Suprapubic skin (tissue), 4 donors: ENCODE measurements around the gene UBE3D. TPM values are rescaled to one million over a fixed set of nuclear protein-coding genes. Genes with fewer than 3 reads are reported as not detected.
A peak's percentile ranks its signal among the peaks of the same experiment; 100 is the strongest.

ENCODE experiments used
- DNase-seq, 2 donors: peaks; one replicate each; pipeline ENCODE4 v3.0.0-alpha.2; 2019; ENCODE audit warnings: low spot score in 2 of 2
- H3K27ac ChIP-seq: fragments of 200-600 bp; sonication (generic); one replicate; pipeline ENCODE4 v1.5.1; 2019
- H3K27me3 ChIP-seq: fragments of 200-600 bp; sonication (generic); one replicate; pipeline ENCODE4 v1.5.1; 2019
- H3K36me3 ChIP-seq: fragments of 200-600 bp; sonication (generic); one replicate; pipeline ENCODE4 v1.5.1; 2019
- H3K4me1 ChIP-seq: fragments of 200-600 bp; sonication (generic); one replicate; pipeline ENCODE4 v1.5.1; 2019
- H3K4me3 ChIP-seq: fragments of 200-600 bp; sonication (generic); one replicate; pipeline ENCODE4 v1.5.1; 2019; ENCODE audit warnings: mild to moderate bottlenecking
- H3K9me3 ChIP-seq: fragments of 200-600 bp; sonication (generic); one replicate; pipeline ENCODE4 v1.5.1; 2019
- CTCF ChIP-seq, 2 donors: fragments of 200-600 bp in 1 of 2; fragments of 450-650 bp in 1 of 2; sonication (generic) in 1 of 2; IDR thresholded peaks; one replicate each; pipeline ENCODE4 v1.5.1; 2016 to 2019; ENCODE audit warnings: antibody characterized with exemption in 2 of 2, mild to moderate bottlenecking in 1 of 2, moderate library complexity in 1 of 2
- EP300 ChIP-seq: sonication (generic); formaldehyde crosslinking; IDR thresholded peaks from one replicate; pipeline ENCODE4 v1.6.1; 2017; ENCODE audit warnings: antibody characterized with exemption
- POLR2A ChIP-seq, 2 donors: fragments of 450-650 bp; IDR thresholded peaks; one replicate each; pipeline ENCODE4 v1.6.1; 2017; ENCODE audit warnings: antibody characterized with exemption in 2 of 2, mild to moderate bottlenecking in 2 of 2, moderate library complexity in 2 of 2
- POLR2AphosphoS5 ChIP-seq, 3 donors: sonication (generic); formaldehyde crosslinking; IDR thresholded peaks; one replicate each; pipeline ENCODE4 v1.6.1; 2017; ENCODE audit warnings: antibody characterized with exemption in 3 of 3
- WGBS: methylation state at CpG from one replicate; pipeline ENCODE4 v1.1.5; 2018; 5-methylcytosine and 5-hydroxymethylcytosine counted together
- total RNA-seq, 4 donors: library from RNA; depleted of rRNA; stranded (reverse); fragments of >200 nt; gene quantifications; one replicate each; pipeline ENCODE4 v1.1.0, GENCODE V29; 2016

UBE3D gene
- total RNA-seq, 4 donors from 2014 or later: 7.2 to 11.7 (median 7.5) TPM

- no peak overlapping the region for H3K4me3 ChIP-seq
- TF ChIP-seq POLR2AphosphoS5 (IDR thresholded peaks at IDR 0.05): no peak
- no peak for TF ChIP-seq CTCF (IDR thresholded peaks at IDR 0.05)
- TF ChIP-seq POLR2A (IDR thresholded peaks at IDR 0.05): no peak
- H3K27ac ChIP-seq: no peak overlapping the region
- WGBS: 72% methylated on average over 2 of the region's 2 CpGs
- DNase-seq: no peak
- no peaks in the 10 kb centered on the region for H3K9me3 ChIP-seq
- no peaks in the 10 kb centered on the region for H3K27me3 ChIP-seq
- H3K36me3 ChIP-seq: no peaks in the 10 kb centered on the region
- peaks cover 53% of the 10 kb centered on the region for H3K4me1 ChIP-seq
These were observed 7.1 kb upstream of the UBE3D start for GRCh38 chr6:83072726-83073125.

- Histone ChIP-seq H3K27me3 (no peaks in the 10 kb centered on the region), H3K4me1 (peaks cover 53% of the 10 kb centered on the region), H3K4me3 (no peak overlapping the region), H3K27ac (peak overlapping the region; percentile 49), H3K36me3 (no peaks in the 10 kb centered on the region), H3K9me3 (no peaks in the 10 kb centered on the region)
- WGBS: 49% methylated on average over 1 of the region's 1 CpG
- DNase-seq: no peak
- TF ChIP-seq EP300 (no peak), POLR2A (IDR thresholded peaks at IDR 0.05) (no peak), POLR2AphosphoS5 (IDR thresholded peaks at IDR 0.05) (no peak), CTCF (IDR thresholded peaks at IDR 0.05) (no peak)
These were observed 6.1 kb upstream of the UBE3D start for GRCh38 chr6:83071707-83072106.

GRCh38 chr6:83071023-83071422 is 5.4 kb upstream of the UBE3D start:
- no peaks in the 10 kb centered on the region for H3K9me3 ChIP-seq
- H3K4me1 ChIP-seq: peaks cover 54% of the 10 kb centered on the region
- H3K27ac ChIP-seq: peak overlapping the region; percentile 49
- no peak for TF ChIP-seq CTCF (IDR thresholded peaks at IDR 0.05)
- TF ChIP-seq EP300: no peak
- TF ChIP-seq POLR2A (IDR thresholded peaks at IDR 0.05): no peak
- TF ChIP-seq POLR2AphosphoS5 (IDR thresholded peaks at IDR 0.05): no peak
- WGBS: 61% methylated on average over 4 of the region's 4 CpGs
- no peaks in the 10 kb centered on the region for H3K27me3 ChIP-seq
- no peaks in the 10 kb centered on the region for H3K36me3 ChIP-seq
- no peak for DNase-seq
- no peak overlapping the region for H3K4me3 ChIP-seq

- no peak for DNase-seq
- Histone ChIP-seq H3K9me3 (no peaks in the 10 kb centered on the region), H3K4me3 (no peak overlapping the region), H3K4me1 (peaks cover 61% of the 10 kb centered on the region), H3K36me3 (no peaks in the 10 kb centered on the region), H3K27me3 (no peaks in the 10 kb centered on the region), H3K27ac (no peak overlapping the region)
- TF ChIP-seq POLR2A (IDR thresholded peaks at IDR 0.05) (no peak), CTCF (IDR thresholded peaks at IDR 0.05) (no peak), EP300 (no peak), POLR2AphosphoS5 (IDR thresholded peaks at IDR 0.05) (no peak)
These were observed 4.0 kb upstream of the UBE3D start for GRCh38 chr6:83069633-83070032.

GRCh38 chr6:83068616-83069015 is 3.0 kb upstream of the UBE3D start:
- WGBS: 28% methylated on average over 6 of the region's 6 CpGs
- H3K4me3 ChIP-seq: peak overlapping the region; percentile 73
- H3K9me3 ChIP-seq: no peaks in the 10 kb centered on the region
- H3K36me3 ChIP-seq: no peaks in the 10 kb centered on the region
- TF ChIP-seq EP300: no peak
- no peak for TF ChIP-seq POLR2AphosphoS5 (IDR thresholded peaks at IDR 0.05)
- TF ChIP-seq CTCF (IDR thresholded peaks at IDR 0.05): no peak
- TF ChIP-seq POLR2A (IDR thresholded peaks at IDR 0.05): no peak
- no peaks in the 10 kb centered on the region for H3K27me3 ChIP-seq
- peaks cover 65% of the 10 kb centered on the region for H3K4me1 ChIP-seq
- peak overlapping the region; percentile 91 for H3K27ac ChIP-seq
- DNase-seq: no peak
